ENCODE results near the gene WDR59.
"Not testable (repeated sequence)": the region's sequence is repeated elsewhere in the genome, so short reads cannot be mapped to it uniquely, and the experiment has no call there.

WDR59 gene

GRCh38 chr16:74973304-74973703, 11.6 kb downstream of the WDR59 start:
- DNase-seq (ENCODE audit: low read depth), result no peak

DNA sequence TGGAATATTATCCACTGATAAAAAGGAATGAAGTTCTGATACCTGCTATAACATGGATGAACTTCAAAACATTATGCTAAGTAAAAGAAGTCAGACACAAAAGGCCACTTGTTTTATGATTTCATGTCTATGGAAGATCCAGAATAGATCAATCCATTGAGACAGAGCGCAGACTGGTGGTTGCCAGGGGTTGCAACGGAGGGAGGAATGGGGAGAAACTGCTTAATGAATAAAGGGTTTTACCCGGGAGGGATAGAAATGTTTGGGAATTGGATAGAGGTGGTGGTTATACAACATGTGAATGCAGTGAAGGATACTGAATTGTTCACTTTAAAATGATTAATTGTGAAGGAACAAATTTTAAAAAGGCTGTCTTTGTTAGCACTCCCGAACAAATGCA, 30.2 kb downstream of the WDR59 start:
- DNase-seq (ENCODE audit: low read depth), result no peak

DNA sequence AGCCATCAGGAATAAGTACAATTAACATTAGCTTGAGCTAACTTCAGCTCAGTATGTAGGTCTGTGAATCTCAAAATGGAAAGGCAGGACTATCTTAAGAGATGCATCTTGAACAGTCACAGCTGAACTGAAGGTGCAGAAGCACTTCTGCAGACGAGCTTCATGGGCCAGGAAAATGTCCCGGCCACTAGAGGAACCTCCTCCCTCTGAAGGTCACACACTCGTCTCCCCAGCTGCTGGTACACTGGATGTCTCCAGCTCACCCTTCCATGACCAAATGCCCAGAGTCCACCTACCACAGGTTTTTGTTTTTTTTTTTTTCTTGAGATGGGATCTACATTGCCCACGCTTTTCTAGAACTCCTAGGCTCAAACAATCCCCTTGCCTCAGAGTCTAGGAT, 33.2 kb downstream of the WDR59 start:
- no peak for DNase-seq (ENCODE audit: low read depth)

DNA sequence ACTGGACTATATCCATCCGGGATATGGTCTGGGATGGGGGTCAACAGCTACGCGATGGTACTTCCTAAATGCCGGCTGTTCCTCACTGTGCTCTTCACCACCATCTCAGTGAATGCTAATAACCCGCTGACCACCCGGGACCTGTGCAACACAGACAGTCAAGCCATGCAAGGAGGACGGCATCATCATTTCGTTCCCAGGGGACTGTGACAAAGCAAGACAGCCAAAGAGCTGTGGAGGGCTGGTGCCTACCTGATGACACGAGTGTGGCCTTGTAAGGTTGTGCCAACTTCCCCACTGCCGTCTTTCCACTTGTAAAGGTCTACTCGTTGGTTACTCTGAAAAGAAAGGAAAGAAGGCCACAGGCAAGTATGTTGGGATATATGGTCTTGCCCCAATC, 33.7 kb downstream of the WDR59 start:
- DNase-seq (ENCODE audit: low read depth), result no peak

- no peak for DNase-seq (ENCODE audit: low read depth)
Observed at GRCh38 chr16:74950511-74950910, 34.4 kb downstream of the WDR59 start.

DNA sequence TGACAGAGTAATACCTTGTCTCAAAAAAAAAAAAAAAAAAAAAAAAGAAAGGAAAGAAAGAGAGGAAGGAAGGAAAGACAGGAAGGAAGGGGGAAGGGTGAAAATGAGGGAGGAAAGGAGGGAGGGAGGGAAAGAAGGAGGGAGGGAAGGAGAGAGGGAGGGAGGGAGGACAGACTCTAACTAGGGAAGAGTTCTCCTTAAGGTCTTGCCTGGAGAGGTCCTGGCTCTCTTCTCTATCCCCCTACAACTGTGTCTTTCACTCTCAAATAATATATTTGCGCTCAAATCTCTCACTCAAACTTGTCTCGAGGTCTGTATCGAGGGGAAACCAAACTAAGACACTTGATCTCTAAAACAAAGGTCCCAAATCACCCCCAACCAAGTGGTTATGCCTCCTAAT, 35.6 kb downstream of the WDR59 start:
- DNase-seq (ENCODE audit: low read depth), result no peak

DNA sequence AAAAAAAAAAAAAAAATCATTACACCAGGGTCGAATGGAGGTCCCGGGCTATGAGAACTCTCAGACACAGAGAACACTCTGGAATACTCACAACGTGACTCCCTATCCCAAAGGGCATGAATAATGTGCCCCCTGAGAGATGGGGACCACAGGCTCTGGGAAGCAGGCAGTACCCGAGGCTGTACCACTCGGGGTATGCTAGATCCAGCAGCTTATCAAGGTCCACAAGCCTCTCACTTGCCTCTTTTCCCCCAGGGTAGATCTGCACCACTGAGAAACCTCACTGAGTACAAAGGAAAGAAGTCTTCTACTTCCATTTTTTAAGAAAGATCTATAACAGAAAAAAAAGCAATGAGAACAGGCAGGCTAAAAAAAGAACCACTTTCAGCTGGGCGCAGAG, 40.5 kb downstream of the WDR59 start:
- no peak for DNase-seq (ENCODE audit: low read depth)

DNA sequence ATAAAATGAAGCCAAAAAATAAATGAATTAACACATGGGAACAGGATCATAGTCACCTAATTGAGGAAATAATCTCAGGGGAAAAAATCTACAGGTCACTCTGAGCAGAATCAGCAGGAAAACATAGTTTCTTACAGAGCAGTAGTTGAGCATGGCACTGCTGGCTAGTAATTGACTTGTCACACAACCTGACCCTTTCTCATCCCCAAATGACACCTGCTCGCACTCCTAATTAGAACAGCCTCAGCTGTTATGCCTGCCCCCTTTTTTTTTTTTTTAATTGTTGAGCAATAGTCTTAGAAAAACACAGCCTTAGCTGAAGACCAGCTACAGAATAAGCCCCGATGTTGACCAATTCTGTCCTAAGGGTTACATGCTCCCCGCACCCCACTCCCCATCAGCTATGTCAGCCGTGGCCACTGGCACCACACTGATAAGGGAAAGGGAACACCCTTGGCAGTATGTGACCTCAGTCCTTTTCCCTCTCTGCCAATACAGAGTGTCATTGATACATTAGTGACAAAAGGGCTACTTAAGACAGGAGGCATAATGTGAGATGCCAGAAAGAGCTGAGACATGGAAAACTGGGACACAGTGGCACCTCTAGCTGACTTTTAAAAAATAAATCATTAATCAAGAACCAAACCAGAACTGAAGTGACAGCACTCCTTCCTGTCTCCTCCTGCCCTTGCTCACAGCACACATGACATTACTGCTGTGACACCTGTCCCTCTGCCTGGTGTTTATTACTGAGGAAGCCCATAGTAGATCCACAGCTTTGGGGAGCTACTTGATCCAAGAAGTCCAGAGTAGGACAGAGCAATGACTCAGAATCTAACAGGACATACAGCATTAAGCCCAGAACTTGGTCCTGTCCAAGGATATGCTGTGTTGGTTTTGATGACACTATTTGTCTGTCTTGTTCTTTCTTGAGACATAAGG, 41.7 kb downstream of the WDR59 start:
- no peak for DNase-seq (ENCODE audit: low read depth)

- DNase-seq (ENCODE audit: low read depth), result no peak
Observed at GRCh38 chr16:74942566-74942965, 42.4 kb downstream of the WDR59 start.

DNA sequence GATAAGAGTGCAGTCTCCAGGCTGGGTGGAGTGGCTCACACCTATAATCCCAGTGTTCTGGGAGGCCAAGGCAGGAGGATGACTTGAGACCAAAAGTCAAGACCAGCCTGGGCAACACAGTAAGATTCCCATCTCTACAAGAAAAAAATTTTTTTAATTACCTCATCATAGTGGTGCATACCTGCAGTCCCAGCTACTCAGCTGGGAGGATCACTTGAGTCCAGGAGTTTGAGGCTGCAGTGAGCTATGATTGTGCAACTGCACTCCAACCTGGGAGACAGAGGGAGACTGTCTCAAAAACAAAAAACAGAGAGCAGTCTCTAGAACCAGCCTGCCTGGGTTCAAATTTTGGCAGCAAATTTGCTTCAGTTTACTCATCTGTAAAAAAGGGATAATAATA, 45.2 kb downstream of the WDR59 start:
- no peak for DNase-seq (ENCODE audit: low read depth)

GRCh38 chr16:74936902-74937560, 47.9 kb downstream of the WDR59 start:
- peak; percentile 68 for DNase-seq (ENCODE audit: low read depth)

- DNase-seq (ENCODE audit: low read depth), result no peak
Observed at GRCh38 chr16:74931445-74931844, 53.5 kb downstream of the WDR59 start.

DNA sequence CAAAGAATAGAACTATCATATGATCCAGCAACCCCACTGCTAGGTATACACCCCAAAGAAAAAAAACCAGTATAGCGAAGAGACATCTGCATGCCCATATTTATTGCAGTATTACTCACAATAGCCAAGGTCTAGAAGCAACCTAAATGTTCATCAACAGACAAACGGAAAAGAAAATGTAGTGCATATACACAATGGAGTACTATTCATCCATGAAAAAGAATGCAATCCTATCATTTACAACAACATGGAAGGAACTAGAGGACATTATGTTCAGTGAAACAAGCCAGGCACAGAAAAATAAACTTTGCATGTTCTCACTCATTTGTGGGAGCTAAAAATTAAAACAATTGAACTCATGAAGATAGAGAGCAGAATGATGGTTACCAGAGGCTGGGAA, 55.3 kb downstream of the WDR59 start:
- no peak for DNase-seq (ENCODE audit: low read depth)

GRCh38 chr16:74926805-74927204, 58.1 kb downstream of the WDR59 start:
- no peak for DNase-seq (ENCODE audit: low read depth)

- DNase-seq (ENCODE audit: low read depth), result no peak
Observed at GRCh38 chr16:74923766-74924460, 61.0 kb downstream of the WDR59 start.

DNA sequence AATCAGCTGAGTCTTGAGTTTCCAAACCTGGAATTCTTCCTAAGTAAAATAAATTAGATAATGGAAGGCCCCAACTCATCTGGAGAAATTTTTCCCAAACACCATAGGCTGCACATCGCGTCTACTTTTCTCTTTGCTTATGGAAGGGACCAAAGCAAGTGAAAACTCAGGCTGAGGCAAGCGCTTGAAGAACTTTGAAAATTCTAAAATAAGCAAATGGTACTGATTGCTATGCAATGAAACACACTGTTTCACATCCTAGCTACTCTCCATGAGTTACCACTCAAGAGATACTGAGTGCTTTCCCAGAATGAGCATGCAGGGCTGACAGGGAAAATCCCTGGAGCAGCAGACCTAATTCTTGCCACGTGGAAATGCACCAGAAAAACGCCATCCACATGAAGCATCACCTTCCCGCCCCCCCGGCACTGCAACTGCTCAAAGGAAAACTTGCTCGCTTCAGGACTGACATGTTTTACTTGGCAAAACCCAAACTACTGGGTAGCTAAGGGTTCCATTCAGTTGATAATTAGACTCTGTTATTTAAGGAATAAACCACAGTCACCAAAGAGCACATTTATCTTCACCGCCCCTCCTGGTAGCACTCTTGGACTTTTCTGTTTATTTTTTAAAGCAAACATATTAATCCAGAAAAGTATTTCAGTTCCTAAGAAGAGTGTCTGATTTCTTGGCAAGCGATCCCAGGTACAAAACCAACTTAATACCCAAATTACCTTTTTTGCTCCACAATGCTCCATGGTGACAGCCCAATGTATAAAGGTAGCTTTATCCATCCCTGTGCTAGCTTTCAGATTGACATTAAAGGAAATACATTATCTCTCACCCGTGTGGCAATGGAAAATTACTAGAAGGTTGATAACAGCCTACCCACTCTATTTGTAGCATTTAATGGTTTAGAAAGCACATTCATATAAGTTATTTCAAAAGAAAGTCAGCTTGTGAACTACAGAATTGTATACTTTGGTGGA, 62.5 kb downstream of the WDR59 start:
- no peak for DNase-seq (ENCODE audit: low read depth)

- DNase-seq (ENCODE audit: low read depth), result no peak
Observed at GRCh38 chr16:74921051-74921450, 63.9 kb downstream of the WDR59 start.

DNA sequence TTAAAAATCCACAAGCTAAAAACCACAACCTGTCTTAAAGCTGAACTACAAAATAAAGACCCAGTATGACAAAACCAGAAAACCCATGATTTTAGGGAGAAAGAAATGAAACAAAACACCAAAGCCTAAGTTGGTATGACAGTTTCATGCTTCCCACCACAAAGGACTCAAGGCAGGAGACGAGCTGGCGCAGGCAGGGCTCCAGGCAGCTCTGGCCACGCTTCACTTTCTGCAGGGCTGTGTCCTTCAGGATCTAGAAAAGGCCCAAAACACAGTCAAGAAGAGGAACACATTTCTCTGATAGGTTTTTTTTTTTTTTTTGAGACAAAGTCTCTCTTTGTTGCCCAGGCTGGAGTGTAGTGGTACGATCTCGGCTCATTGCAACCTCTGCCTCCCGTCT, 75.3 kb downstream of the WDR59 start:
- DNase-seq (ENCODE audit: low read depth), result no peak

DNA sequence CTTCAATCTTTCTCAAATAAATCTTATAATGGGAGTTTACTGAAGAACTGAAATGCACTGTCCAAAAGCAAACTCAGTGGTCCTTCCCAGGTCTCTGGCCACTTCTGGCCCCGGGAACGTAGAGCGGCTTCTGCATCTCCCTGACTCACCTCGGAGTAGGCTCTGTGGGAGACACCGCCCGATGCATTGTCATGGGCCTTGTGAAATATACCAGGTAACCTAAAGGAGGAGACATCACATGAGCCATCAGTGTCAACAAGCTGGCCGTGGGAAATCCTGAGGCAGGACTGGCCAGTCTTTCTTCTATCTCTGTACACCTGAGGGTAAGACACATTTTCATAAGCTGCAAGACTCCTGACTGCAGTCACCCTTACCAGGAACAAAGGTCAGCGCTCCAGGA, 76.2 kb downstream of the WDR59 start:
- not testable (repeated sequence) for DNase-seq (ENCODE audit: low read depth)

DNA sequence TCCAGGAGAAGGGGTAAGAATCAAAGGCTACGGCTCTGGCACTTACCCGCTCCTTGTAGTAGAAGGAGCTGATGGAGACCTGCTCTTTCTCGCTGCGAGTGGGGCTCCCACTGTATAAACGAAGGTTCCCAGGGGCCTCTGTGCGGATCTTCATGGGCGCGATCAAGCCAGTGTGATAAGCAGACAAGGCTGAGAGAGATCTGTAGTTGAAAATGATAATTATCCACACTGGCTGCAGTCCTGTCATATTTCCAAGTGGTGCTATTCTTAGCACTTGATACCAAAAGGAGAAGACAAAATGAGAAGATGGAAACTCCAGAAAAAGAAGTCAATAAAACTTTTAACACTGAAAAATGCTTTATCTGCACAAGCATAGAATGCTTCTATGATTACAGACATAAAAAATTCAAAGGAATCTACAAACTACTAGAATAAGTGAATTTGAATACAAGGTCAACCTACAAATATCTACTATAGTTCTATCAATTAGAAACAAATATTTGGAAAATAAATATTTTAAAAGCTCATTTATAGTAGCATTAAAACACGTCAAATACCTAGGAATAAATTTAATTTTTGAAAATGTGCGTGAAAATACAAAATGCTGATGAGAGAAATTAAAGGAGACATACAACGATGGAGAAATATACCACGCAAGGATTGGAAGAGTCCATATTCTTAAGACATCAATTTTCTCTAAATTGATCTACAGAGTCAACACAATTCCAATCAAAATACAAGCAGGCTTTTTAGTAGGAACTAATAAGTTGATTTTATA, 80.8 kb downstream of the WDR59 start:
- no peak for DNase-seq (ENCODE audit: low read depth)

DNA sequence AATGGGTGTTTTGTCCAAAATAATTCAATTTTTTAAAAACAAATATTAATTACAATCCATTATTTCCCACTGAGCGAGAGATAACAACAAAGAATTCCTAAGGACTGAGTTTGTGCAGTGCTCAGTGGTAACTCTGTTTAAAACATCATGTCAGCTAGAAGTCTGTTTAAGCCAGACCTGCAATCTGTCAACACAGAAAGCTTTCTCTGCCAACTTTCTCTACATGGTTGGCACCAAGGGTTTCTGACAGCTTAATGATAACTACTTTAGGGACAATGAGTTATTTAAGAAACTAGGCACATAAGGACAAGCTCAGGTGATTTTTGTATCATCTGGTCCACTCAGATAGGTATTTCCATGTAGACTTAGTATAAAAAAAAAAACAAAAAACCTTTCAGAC, 81.8 kb downstream of the WDR59 start:
- no peak for DNase-seq (ENCODE audit: low read depth)
